ENCODE data around the gene ARID1A. TPM values are rescaled to one million over a fixed set of nuclear protein-coding genes. Genes with fewer than 3 reads are reported as not detected.

Gene ARID1A
- total and polyA plus RNA-seq, 9 of the 15 experiments (the other 6 are each of a cell fraction or from before 2014, with no cell fraction given), result 8.3 to 88.3 (median 22.5) TPM

DNA sequence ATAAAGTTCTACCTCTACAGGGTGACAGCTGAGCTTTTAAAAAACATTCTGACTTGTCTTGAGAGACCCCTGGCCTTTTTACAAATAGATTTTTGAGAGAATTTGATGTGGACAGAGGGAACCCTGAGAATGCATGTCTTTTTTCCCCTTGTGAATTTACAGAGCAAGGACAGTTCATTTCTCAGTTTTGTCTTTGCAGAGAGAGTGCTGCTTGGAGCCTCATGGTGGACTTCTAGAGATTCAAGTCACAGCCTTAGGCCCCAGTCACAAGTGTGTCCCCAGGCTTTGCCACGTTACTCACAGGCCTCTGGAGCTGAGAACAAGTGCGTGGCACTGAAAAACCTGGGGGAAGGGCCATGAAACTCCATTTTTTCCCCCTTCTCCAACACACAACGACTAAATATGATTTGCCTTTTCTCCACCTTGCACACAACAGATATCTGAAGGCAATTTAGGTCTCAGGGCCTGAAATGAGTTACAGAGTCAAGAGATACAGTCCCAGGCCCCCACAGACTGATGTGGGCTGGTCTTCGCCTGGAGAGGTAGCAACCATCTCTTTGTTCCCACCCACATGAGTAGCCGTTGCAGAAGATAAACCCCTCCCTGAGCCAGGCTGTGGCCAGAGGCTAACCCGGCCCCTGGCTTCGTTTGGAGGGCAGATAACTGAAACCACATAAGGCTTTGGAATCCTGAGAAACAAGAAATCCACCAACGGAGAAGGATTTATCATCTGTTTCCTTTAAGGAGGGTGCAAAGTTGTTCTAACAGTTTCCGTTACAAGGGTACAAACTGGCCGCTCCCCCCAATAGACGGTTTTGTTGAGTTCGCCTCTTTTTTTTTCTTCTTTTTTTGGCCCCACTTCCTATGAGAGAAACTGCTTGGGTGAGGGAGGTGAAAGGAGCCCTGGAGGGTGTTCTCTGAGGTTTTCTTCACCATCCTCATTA is 90.9 kb downstream of the ARID1A start:
- in situ Hi-C loops (cut with MboI) (no loop called here), intact Hi-C loops (cut with micrococcal nuclease) (loop anchor here (2.0 to 5.0 kb wide), 2 partner anchors 42 to 299 kb away; no protein-coding TSS in a partner anchor)
- Histone ChIP-seq H3K9me3 (replicated peaks; ENCODE audit: control insufficient read depth, insufficient read depth, low read depth, low read length) (no peaks in the 10 kb centered on the region), H3K79me2 (ENCODE audit: control insufficient read depth, insufficient read depth, low read length) (peaks cover 66% of the 10 kb centered on the region), H3K9ac (ENCODE audit: insufficient read depth in 1 of 2, low read depth in 2 of 2, low read length in 2 of 2) (peak overlapping the region; percentile 97 to 98), H3K4me1 (replicated peaks in 1 of 2; ENCODE audit: control insufficient read depth in 2 of 2, insufficient read depth in 2 of 2, low read length in 2 of 2) (peaks cover 56 to 86% of the 10 kb centered on the region in 2 experiments), H3K36me3 (ENCODE audit: control insufficient read depth, insufficient read depth, low read length) (peaks cover 22% of the 10 kb centered on the region), H3K4me2 (ENCODE audit: insufficient read depth, low read length) (peak overlapping the region; percentile 96), H2AFZ (ENCODE audit: low read depth, low read length) (peak overlapping the region; percentile 94), H4K20me1 (replicated peaks; ENCODE audit: control insufficient read depth, insufficient read depth, low read length) (no peaks in the 10 kb centered on the region), H3K27me3 (ENCODE audit: control insufficient read depth in 2 of 2, insufficient read depth in 2 of 2, low read length in 2 of 2) (no peaks in the 10 kb centered on the region), H3K4me3 (peak overlapping the region; percentile 66), H3K9me1 (ENCODE audit: control insufficient read depth, insufficient read depth, low read length) (no peaks in the 10 kb centered on the region), H3K27ac (ENCODE audit: extremely low read depth, low read depth, low read length) (peak overlapping the region; percentile 98)
- 3% methylated on average over 12 of the region's 12 CpGs for WGBS (ENCODE audit: insufficient coverage, low coverage, missing lambda C conversion rate)
- peak; percentile 79 for ATAC-seq
- TSS peak; percentile 87 for BruUV-seq (replicated peaks)
- ChIA-PET CTCF (ENCODE audit: low intra/inter-chr PET ratio) (interaction anchor here (5.0 kb wide), 1 partner anchor 184 kb away, joined by 80 read pairs; no protein-coding TSS in a partner anchor), POLR2A (interaction anchor here (0.6 to 9.2 kb wide), 23 partner anchors 10 to 202 kb away, joined by 3 to 112 read pairs (median 4); partner anchors contain the start of genes ARID1A and GPATCH3)
- peak; percentile 89 for FAIRE-seq
- peak; percentile 74 to 98 (median 87) for DNase-seq (ENCODE audit: extremely low read depth in 1 of 4, low spot score in 3 of 4)
- TF ChIP-seq ZNF253 (CRISPR knock-in tag; conservative IDR thresholded peaks at IDR 0.05) (0 out of 2 replicates have a peak, but pooled peaks have one; percentile 41), EWSR1 (IDR thresholded peaks at IDR 0.05; ENCODE audit: borderline replicate concordance, low read depth, partially characterized antibody) (no peak), MCM2 (IDR thresholded peaks at IDR 0.05; ENCODE audit: low read depth) (no peak), CCNT2 (IDR thresholded peaks at IDR 0.05; ENCODE audit: borderline replicate concordance, extremely low read depth, insufficient read length, low read depth, low read length) (peak; percentile 11), TFAM (CRISPR knock-in tag; conservative IDR thresholded peaks at IDR 0.05) (no peak), HNRNPK (IDR thresholded peaks at IDR 0.05; ENCODE audit: low read depth, low read length, poor library complexity, severe bottlenecking) (no peak), ARID1B (IDR thresholded peaks at IDR 0.05) (peak; percentile 73), ATF1 (CRISPR knock-in tag; IDR thresholded peaks at IDR 0.05) (no peak), ATF1 (tag; IDR thresholded peaks at IDR 0.05) (no peak), CXXC5 (CRISPR knock-in tag; IDR thresholded peaks at IDR 0.05) (peak; percentile 52; the same call in 1 of the 2 replicates), TAL1 (IDR thresholded peaks at IDR 0.05) (peak; percentile 44; the same call in 1 of the 2 replicates)
- TF ChIP-seq, protein P1, sequence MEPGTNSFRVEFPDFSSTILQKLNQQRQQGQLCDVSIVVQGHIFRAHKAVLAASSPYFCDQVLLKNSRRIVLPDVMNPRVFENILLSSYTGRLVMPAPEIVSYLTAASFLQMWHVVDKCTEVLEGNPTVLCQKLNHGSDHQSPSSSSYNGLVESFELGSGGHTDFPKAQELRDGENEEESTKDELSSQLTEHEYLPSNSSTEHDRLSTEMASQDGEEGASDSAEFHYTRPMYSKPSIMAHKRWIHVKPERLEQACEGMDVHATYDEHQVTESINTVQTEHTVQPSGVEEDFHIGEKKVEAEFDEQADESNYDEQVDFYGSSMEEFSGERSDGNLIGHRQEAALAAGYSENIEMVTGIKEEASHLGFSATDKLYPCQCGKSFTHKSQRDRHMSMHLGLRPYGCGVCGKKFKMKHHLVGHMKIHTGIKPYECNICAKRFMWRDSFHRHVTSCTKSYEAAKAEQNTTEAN (CRISPR knock-in tag; IDR thresholded peaks at IDR 0.05), result peak; percentile 55; the same call in 1 of the 2 replicates
- TF ChIP-seq, protein P2, sequence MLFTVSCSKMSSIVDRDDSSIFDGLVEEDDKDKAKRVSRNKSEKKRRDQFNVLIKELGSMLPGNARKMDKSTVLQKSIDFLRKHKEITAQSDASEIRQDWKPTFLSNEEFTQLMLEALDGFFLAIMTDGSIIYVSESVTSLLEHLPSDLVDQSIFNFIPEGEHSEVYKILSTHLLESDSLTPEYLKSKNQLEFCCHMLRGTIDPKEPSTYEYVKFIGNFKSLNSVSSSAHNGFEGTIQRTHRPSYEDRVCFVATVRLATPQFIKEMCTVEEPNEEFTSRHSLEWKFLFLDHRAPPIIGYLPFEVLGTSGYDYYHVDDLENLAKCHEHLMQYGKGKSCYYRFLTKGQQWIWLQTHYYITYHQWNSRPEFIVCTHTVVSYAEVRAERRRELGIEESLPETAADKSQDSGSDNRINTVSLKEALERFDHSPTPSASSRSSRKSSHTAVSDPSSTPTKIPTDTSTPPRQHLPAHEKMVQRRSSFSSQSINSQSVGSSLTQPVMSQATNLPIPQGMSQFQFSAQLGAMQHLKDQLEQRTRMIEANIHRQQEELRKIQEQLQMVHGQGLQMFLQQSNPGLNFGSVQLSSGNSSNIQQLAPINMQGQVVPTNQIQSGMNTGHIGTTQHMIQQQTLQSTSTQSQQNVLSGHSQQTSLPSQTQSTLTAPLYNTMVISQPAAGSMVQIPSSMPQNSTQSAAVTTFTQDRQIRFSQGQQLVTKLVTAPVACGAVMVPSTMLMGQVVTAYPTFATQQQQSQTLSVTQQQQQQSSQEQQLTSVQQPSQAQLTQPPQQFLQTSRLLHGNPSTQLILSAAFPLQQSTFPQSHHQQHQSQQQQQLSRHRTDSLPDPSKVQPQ (CRISPR knock-in tag; IDR thresholded peaks at IDR 0.05; ENCODE audit: borderline replicate concordance), result no peak; the same call in 1 of the 2 replicates
- TF ChIP-seq, protein P3, sequence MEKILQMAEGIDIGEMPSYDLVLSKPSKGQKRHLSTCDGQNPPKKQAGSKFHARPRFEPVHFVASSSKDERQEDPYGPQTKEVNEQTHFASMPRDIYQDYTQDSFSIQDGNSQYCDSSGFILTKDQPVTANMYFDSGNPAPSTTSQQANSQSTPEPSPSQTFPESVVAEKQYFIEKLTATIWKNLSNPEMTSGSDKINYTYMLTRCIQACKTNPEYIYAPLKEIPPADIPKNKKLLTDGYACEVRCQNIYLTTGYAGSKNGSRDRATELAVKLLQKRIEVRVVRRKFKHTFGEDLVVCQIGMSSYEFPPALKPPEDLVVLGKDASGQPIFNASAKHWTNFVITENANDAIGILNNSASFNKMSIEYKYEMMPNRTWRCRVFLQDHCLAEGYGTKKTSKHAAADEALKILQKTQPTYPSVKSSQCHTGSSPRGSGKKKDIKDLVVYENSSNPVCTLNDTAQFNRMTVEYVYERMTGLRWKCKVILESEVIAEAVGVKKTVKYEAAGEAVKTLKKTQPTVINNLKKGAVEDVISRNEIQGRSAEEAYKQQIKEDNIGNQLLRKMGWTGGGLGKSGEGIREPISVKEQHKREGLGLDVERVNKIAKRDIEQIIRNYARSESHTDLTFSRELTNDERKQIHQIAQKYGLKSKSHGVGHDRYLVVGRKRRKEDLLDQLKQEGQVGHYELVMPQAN (IDR thresholded peaks at IDR 0.05; ENCODE audit: borderline replicate concordance), result no peak

Data from K562 (cell line).